ENCODE results near the gene DENND5B. TPM values are rescaled to one million over a fixed set of nuclear protein-coding genes. Genes with fewer than 3 reads are reported as not detected.

DENND5B gene
- total RNA-seq, 2 experiments from 2014 or later = 0.32 to 0.48 TPM

- no peak overlapping the region for H3K4me3 Mint-ChIP-seq
- H3K4me1 Mint-ChIP-seq = no peaks in the 10 kb centered on the region
- POLR2A ChIA-PET = interaction anchor here (1.1 kb wide), 1 partner anchor 12 kb away, joined by 3 read pairs; the partner anchor contains the start of gene SINHCAF
- H3K27me3 Mint-ChIP-seq = no peaks in the 10 kb centered on the region
- no peaks in the 10 kb centered on the region for H3K9me3 Mint-ChIP-seq (ENCODE audit: low read depth)
- H3K27ac Mint-ChIP-seq = no peak overlapping the region
- H3K36me3 Mint-ChIP-seq (ENCODE audit: low read depth) = no peaks in the 10 kb centered on the region
- ATAC-seq (no peak), DNase-seq (no peak)
- CTCF ChIA-PET = interaction anchor here (1.1 kb wide), 1 partner anchor 66 kb away, joined by 5 read pairs; no protein-coding TSS in a partner anchor
- intact Hi-C loops (cut with DNase I, micrococcal nuclease) = no loop called here
Measured at GRCh38 chr12:31337952-31338351, 253.0 kb downstream of the DENND5B start.

Other genes with a start within 250 kb of the DENND5B start
- 1 to 10 TPM in 1 of 2 experiments, under 1 TPM in 1; 0.35 to 1.4 TPM for gene ETFBKMT, start 68.6 kb upstream of the DENND5B start, total RNA-seq
- 1 to 10 TPM; 5.1 to 5.8 TPM for gene AMN1, start 137.9 kb upstream of the DENND5B start, total RNA-seq